Panc1 (cell line): ENCODE results near the gene BOC.

ENCODE experiments used
- POLR2AphosphoS5 ChIP-seq: IDR thresholded peaks from 2 replicates; pipeline ENCODE4 v1.6.1; 2012; ENCODE audit warnings: mild to moderate bottlenecking, low read depth, low read length, moderate library complexity
- TCF7L2 ChIP-seq: IDR thresholded peaks from 2 replicates; pipeline ENCODE4 v1.6.1; 2011; ENCODE audit warnings: mild to moderate bottlenecking, low read depth, low read length, inconsistent platforms
- TF ChIP-seq, protein P1 (sequence below): fragments of 450-650 bp; IDR thresholded peaks from 2 replicates; pipeline ENCODE4 v1.5.1; 2017; ENCODE audit warnings: mild to moderate bottlenecking
- TF ChIP-seq, protein P2 (sequence below), 2 experiments: IDR thresholded peaks; 2 replicates each; pipeline ENCODE4 v1.6.1; 2011 to 2012; ENCODE audit warnings: low read depth in 2 of 2, control low read depth in 1 of 2, low read length in 1 of 2, mild to moderate bottlenecking in 1 of 2, moderate library complexity in 1 of 2; ENCODE audit not compliant: insufficient read depth in 1 of 2

DNA sequence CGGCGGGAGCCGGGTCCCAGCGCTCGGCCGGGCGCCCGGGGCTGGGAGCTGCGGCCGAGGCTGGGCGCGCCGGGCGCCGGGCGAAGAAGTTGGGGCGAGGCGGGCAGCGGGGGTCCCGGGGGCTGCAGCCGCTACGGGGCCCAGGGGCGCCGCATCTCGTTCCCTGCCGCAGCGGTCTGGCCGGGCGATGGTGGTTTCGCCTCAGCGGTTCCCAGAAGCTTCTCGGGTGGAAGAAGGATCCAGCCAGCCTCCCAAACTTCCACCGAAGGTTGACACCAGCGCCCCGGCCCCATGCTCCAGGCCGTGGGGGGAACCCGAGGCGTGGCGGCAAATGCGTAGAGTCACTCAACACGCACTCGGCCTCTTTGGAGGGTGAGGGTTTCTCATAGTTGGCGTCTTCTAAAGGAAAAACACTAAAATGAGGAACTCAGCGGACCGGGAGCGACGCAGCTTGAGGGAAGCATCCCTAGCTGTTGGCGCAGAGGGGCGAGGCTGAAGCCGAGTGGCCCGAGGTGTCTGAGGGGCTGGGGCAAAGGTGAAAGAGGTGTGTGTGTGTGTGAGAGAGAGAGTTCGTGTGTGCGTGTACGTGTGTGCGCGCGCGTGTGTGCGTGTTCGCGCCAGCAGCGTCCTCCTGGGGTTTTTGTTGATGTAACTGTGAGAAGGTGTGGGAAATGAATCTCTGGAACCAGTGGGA, 940 bp downstream of the BOC start:
- TF ChIP-seq TCF7L2 (no peak), POLR2AphosphoS5 (no peak)
- TF ChIP-seq, protein P1, sequence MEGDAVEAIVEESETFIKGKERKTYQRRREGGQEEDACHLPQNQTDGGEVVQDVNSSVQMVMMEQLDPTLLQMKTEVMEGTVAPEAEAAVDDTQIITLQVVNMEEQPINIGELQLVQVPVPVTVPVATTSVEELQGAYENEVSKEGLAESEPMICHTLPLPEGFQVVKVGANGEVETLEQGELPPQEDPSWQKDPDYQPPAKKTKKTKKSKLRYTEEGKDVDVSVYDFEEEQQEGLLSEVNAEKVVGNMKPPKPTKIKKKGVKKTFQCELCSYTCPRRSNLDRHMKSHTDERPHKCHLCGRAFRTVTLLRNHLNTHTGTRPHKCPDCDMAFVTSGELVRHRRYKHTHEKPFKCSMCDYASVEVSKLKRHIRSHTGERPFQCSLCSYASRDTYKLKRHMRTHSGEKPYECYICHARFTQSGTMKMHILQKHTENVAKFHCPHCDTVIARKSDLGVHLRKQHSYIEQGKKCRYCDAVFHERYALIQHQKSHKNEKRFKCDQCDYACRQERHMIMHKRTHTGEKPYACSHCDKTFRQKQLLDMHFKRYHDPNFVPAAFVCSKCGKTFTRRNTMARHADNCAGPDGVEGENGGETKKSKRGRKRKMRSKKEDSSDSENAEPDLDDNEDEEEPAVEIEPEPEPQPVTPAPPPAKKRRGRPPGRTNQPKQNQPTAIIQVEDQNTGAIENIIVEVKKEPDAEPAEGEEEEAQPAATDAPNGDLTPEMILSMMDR: no peak
- TF ChIP-seq, protein P2, sequence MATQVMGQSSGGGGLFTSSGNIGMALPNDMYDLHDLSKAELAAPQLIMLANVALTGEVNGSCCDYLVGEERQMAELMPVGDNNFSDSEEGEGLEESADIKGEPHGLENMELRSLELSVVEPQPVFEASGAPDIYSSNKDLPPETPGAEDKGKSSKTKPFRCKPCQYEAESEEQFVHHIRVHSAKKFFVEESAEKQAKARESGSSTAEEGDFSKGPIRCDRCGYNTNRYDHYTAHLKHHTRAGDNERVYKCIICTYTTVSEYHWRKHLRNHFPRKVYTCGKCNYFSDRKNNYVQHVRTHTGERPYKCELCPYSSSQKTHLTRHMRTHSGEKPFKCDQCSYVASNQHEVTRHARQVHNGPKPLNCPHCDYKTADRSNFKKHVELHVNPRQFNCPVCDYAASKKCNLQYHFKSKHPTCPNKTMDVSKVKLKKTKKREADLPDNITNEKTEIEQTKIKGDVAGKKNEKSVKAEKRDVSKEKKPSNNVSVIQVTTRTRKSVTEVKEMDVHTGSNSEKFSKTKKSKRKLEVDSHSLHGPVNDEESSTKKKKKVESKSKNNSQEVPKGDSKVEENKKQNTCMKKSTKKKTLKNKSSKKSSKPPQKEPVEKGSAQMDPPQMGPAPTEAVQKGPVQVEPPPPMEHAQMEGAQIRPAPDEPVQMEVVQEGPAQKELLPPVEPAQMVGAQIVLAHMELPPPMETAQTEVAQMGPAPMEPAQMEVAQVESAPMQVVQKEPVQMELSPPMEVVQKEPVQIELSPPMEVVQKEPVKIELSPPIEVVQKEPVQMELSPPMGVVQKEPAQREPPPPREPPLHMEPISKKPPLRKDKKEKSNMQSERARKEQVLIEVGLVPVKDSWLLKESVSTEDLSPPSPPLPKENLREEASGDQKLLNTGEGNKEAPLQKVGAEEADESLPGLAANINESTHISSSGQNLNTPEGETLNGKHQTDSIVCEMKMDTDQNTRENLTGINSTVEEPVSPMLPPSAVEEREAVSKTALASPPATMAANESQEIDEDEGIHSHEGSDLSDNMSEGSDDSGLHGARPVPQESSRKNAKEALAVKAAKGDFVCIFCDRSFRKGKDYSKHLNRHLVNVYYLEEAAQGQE (IDR thresholded peaks at IDR 0.05; ENCODE audit: insufficient read depth in 1 of 2, low read depth in 2 of 2, low read length in 1 of 2): no peak
